Fibroblast of skin of right quadriceps (primary cell): ENCODE measurements around the gene FNDC3B.
"Not testable (repeated sequence)": the region's sequence is repeated elsewhere in the genome, so short reads cannot be mapped to it uniquely, and the experiment has no call there.

Experiments
- DNase-seq: peaks from one replicate; pipeline ENCODE4 v3.0.0-alpha.2; 2013

The FNDC3B gene

DNA sequence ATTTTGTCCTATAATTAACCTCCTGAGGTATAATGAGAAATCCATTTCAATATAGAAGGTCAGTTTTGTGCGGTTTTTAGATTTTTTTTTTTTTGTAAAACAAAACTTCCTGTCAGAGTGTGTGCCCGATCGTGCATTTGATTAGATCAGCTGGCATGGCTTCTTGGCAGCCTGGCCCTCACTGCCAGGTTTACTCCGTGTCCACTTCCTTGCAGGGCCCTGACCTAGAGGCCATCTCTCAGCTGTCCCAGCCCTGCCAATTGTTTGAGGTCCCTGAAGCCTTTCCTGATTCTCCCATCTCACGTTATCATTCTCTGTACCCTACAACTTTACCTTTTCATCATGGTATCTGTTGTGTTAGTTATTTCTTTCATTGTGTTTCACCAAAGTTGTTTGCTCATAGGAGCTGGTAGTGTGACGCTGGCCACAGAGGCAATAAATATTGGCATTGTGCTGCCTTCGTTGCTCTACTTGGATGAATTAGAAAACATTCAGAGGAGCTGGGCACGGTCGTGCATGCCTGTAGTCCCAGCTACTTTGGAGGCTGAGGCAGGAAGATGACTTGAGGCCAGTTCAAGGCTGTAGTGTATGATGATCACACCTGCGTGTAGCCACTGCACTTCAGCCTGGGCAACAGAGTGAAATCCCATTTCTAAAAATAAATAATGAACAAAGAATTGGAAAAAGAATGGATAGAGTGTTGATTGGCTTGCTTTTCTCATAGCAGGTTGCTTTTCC, 206.9 kb downstream of the FNDC3B start:
- DNase-seq: no peak

DNA sequence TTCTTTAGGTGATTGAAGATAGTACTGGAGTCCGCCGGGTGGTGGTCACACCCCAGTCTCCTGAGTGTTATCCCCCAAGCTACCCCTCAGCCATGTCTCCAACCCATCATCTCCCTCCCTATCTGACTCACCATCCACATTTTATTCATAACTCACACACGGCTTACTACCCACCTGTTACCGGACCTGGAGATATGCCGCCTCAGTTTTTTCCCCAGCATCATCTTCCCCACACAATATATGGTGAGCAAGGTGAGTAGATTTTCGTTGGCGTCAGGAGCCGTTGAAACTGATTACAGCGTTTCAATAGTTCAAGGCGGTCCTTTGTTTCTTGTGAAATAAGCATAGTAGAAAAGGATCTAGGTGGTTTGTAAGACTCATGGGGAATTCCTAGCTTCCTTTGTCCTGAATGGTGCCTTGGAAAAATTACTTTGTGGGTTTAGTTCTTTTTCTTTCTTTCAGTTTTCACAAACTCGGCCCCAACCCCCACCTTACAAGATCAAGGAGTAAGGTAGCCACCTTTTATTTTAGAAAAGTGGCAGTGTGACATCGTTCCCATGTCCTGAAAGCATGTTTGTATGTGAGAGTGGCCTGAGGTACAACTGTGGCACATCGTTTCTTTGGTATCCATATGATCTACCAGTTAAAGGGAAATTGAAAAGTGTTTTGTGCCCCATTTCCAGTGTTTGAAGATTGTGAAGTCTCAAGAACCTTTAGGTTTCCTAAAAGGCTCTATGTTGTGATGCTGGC, 208.3 kb downstream of the FNDC3B start:
- DNase-seq: no peak

DNA sequence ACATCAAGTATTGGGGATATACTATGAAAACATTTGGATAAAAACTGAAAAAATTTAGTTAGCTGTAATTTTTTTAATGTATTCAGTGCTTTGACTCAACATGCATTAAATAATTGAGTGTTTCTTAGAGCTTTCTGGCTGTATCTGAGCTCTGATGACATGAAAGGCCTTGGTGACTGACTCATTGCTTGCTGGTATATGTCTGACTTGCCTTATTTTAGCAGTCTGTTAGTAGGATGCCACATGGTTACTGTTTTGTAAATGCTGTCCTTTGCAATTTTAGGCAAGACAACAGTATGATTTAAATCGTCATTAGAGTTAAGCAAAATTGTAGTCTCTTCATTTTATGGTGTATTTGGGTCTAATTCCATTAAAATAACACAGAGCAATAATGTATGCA, 209.7 kb downstream of the FNDC3B start:
- DNase-seq: peak; percentile 64

DNA sequence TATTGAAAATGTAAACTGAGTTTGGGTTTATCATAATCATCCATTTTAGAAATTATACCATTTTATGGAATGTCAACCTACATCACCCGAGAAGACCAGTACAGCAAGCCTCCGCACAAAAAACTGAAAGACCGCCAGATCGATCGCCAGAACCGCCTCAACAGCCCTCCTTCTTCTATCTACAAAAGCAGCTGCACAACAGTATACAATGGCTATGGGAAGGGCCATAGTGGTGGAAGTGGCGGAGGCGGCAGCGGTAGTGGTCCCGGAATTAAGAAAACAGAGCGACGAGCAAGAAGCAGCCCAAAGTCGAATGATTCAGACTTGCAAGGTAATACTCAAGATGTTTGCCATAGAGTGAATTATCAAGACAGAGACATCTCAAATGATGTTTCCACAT, 211.8 kb downstream of the FNDC3B start:
- DNase-seq: no peak

GRCh38 chr3:172253200-172253599, 213.8 kb downstream of the FNDC3B start:
- DNase-seq: no peak

- no peak for DNase-seq
Measured at GRCh38 chr3:172254542-172254941, 215.2 kb downstream of the FNDC3B start.

DNA sequence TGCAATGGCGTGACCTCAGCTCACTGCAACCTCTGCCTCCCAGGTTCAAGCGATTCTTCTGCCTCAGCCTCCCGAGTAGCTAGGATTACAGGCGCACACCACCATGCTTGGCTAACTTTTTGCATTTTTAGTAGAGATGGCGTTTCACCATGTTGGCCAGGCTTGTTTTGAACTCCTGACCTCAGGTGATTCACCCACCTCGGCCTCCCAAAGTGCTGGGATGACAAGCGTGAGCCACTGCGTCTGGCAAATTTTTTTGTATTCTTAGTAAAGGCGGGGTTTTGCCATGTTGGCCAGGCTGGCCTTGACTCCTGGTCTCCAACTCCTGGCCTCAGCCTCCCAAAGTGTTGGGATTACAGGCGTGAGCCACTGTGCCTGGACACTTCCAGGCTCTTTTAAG, 215.9 kb downstream of the FNDC3B start:
- DNase-seq: not testable (repeated sequence)

GRCh38 chr3:172256101-172256734, 216.8 kb downstream of the FNDC3B start:
- peak; percentile 34 for DNase-seq

- peak; percentile 86 for DNase-seq
Measured at GRCh38 chr3:172257648-172258400, 218.4 kb downstream of the FNDC3B start.

GRCh38 chr3:172258624-172259023, 219.2 kb downstream of the FNDC3B start:
- no peak for DNase-seq

DNA sequence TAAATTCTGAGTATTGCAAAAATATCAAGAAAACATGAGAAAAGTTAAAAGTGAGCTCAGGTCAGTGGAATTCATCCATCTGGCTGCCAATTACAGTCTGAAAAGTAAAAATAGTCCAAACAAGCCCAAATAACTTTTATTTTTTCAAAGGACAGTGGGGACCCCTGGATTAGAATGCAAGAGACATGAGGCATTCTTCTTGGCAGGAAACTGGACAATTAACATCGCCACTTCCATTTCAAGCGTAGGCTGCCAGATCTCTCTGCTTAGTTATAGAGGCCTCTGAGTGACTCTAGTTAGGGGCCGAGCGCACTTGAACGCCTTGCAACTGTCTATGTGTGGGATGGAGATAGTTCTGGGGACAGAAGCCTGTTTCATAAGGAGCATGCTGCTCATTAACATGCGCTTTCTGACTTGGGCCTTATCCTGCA, 219.7 kb downstream of the FNDC3B start:
- peak; percentile 56 for DNase-seq

DNA sequence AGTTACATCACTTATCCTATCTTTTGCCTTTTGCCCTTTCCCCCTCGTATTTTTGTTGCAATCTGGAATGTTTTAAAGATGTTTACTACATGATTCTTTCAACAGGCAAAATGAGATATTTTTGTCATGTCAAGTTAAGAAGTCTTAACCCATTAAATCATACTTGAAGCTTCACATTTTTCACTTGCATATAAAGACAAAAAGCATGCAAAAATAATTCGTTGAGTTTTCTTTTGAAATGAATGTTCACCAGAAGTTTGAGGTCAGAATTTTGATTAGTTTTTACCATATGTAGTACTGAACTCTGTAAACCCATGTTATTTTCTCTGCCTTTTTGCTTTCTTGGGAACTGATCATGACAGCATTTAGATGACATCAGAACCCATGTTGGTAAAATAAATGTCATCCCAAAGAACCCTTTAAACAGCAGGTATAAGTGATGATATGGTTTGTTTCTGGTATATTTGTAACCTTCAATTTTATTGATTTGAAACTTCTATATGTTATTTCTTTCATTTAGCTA, 220.4 kb downstream of the FNDC3B start:
- DNase-seq: peak; percentile 25

DNA sequence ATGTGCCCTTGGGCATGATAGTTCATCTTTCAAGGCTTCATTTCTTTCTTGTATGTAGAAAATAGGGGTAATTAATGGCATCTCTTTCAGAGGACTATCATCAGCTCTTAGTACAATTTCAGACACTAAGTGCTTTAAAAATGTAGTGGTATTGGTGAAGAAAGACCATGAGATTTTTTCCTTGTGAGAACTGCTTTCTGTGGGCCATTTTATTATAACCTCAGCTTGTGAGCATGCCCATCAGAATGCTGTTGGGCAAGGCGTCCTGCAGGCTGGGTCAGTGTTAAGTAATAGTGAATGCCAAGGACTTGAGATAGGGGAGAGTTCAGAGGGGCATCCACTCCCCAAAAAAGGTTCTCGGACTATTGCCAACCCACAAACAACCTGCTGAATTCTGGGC, 221.0 kb downstream of the FNDC3B start:
- DNase-seq: peak; percentile 34

- DNase-seq: no peak
Measured at GRCh38 chr3:172261054-172261453, 221.7 kb downstream of the FNDC3B start.

DNA sequence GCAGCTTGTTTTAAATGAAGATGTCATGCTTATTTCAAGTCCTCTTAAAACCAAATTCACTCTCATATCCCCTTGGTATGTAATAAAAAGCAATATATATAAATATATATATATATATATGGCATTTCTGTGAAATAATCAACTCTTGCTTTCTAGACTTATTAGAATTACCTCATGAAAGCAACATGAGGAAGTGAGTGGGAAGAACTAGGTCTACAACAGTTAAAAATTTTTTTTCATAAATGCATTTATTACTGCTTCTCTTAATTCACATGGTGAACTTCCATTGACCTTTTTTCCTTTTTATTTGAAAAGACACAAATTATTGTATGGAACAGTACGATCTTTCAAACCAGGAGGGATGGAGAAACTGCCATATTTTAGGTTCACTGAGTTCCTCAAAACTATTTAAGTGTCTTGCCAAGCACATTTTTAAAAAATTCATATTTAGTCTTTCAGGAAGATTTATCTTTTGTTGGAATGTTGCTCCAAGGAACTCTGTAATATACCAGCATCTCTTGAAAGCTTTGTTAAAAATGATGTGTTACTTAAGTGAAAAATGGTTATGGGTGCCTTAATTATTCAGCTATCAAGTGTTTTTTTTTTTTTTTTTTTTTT, 223.7 kb downstream of the FNDC3B start:
- DNase-seq: no peak

- no peak for DNase-seq
Measured at GRCh38 chr3:172263781-172264486, 224.6 kb downstream of the FNDC3B start.

- no peak for DNase-seq
Measured at GRCh38 chr3:172266103-172266502, 226.7 kb downstream of the FNDC3B start.

DNA sequence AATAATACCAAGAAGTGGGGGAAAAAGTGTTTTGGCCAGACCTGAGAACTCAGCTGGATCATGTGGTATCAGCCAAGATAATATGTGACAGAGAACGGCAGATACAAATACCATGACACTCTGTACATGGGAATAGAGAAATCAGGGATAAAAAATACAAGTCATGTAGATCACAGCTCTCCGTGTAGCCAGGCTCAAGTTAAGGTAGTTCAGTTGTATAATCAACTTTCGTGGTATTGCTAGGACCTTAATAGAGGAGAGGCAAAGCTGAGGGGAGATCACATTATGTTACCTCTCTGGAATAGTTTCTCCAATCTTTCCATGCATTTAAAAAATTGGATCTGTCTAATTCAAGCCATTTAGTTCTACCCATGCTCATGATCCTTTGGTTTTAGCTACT, 229.0 kb downstream of the FNDC3B start:
- no peak for DNase-seq

GRCh38 chr3:172268868-172269267, 229.5 kb downstream of the FNDC3B start:
- DNase-seq: peak; percentile 28

- no peak for DNase-seq
Measured at GRCh38 chr3:172270557-172271166, 231.3 kb downstream of the FNDC3B start.

GRCh38 chr3:172271386-172271976, 232.1 kb downstream of the FNDC3B start:
- no peak for DNase-seq
